D341Med (cell line): ENCODE data around the gene BMAL1.

ENCODE experiments used
- DNase-seq: peaks from one replicate; pipeline ENCODE4 v3.0.0; 2012; ENCODE audit warnings: low spot score

BMAL1 gene

GRCh38 chr11:13316528-13316961 lies 39.0 kb downstream of the BMAL1 start:
- DNase-seq = no peak

- no peak for DNase-seq
Measured at GRCh38 chr11:13317293-13318080, 39.9 kb downstream of the BMAL1 start.

GRCh38 chr11:13318498-13319295 lies 41.1 kb downstream of the BMAL1 start:
- DNase-seq = no peak

DNA sequence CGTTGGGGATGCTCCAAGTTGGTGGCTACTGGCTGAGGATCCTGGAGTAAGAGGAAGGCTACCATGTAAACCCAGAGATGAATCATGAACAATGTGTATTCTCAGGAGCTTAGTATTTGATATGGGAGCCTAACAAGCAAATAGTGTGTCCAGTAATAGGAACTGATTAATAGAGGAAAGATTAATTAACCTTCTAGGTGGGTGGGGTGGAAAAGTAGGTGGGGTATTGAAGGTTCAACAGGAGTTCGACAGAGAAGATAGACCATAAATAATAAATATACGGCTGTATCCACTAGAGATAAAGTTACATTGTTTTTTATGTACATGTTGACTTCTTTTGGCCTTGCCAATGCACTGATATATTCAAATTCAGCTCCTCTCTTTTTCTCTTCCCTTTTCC lies 43.1 kb downstream of the BMAL1 start:
- DNase-seq = no peak

DNA sequence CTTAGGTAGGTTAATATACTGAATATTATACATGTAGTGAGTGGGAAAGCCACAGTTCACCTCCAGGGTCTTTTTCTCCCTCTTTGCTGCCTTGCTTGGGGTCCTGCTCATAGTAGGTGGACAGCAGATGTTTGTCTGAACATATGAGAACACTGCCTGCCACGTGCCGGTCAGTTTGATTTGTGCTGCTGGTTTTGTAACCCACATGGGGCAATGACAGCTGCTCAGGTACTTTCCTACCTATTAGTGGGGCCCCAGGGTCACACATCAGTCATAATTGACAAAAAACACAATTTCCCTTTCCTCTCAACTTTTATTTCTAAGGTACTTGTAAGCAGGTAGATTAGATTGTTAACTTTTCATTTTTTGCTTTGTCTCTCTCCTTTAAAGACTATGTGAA lies 43.8 kb downstream of the BMAL1 start:
- no peak for DNase-seq

DNA sequence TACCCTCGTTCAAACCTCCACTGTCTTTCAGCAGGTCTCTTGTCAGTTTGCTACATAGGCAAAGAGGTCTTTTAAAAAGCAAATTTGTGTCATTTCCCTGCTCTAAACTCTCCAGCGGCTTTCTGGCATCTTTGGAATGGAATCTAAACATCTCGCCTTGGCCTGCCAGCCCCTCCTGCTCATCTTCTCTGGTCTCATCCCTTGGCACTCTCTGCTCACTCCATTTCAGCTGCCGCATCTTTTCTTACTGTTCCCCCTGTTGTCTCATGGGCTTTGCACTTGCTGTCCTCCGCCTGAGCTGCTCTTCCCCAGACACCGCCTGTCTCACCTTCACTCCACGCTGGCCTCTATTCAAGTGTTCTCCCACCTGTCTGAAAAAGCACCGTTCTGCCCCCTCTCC lies 46.6 kb downstream of the BMAL1 start:
- no peak for DNase-seq

GRCh38 chr11:13324709-13325108 lies 47.1 kb downstream of the BMAL1 start:
- no peak for DNase-seq

GRCh38 chr11:13327421-13327820 lies 49.8 kb downstream of the BMAL1 start:
- no peak for DNase-seq

- no peak for DNase-seq
Measured at GRCh38 chr11:13328286-13328685, 50.7 kb downstream of the BMAL1 start.

- DNase-seq = peak; percentile 54
Measured at GRCh38 chr11:13329670-13330356, 52.2 kb downstream of the BMAL1 start.

- no peak for DNase-seq
Measured at GRCh38 chr11:13332124-13332523, 54.5 kb downstream of the BMAL1 start.

DNA sequence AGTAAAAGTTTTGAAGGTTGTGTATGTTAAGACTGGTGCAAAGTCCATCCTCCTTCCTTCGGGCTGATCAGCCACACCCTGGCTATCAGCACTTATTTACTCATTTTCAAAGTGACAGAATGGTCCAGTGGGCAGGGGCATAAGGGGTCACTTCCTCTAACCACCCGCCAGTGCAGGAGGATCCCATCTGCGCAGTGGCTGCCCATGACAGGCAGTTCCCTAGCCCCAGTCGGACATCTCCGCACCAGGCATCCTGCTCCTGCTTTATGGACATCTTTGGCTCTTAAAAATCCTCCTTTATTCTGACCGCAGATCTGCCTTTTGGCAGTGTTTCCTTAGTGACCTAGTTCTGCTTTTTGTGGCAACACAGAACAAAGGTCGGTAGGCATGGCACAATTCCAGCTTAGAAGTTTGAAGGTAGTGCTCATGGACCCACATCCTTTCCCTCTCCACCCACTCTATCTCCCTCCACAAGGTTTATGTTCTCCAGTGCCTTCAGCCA lies 55.9 kb downstream of the BMAL1 start:
- DNase-seq = no peak

DNA sequence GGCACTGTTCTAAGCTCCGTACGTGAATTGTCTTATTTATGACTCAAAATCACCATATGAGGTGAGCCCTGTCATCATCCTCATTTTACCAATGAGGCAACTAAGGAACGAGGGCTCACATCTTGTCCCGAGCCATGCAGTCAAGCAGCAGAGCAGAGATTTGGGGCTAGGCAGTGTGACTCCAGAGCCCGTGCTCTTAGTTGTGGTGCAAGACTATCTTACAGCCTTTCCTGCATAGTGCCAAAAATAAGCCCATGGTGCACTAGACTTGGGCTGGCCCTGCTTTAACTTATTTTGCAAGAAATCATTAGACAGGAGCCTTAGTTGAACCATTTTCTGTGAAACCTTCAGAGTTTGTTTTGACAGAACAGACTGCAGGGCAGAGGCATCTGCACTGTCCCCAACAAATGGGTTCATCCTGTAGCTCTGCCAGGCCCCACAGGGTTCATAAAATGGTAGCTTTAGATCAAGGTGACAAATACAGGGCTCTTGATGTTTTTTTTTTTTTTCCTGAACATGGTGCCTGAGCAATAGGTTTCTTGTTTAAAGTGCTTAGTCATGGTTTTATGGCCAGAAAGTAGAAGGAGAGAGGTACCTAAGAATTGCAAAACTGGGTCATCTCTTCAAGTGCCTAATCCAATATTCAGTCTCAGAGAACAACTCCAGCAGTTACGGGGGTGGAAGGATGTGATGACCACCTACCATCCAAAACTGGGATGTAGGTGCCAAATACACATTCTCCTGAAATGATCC lies 56.6 kb downstream of the BMAL1 start:
- DNase-seq = no peak

- peak; percentile 68 for DNase-seq
Measured at GRCh38 chr11:13335319-13335718, 57.7 kb downstream of the BMAL1 start.

- no peak for DNase-seq
Measured at GRCh38 chr11:13336246-13336878, 58.8 kb downstream of the BMAL1 start.

- no peak for DNase-seq
Measured at GRCh38 chr11:13338019-13338426, 60.4 kb downstream of the BMAL1 start.

GRCh38 chr11:13338427-13339069 lies 61.0 kb downstream of the BMAL1 start:
- DNase-seq = no peak

- no peak for DNase-seq
Measured at GRCh38 chr11:13339195-13340153, 61.9 kb downstream of the BMAL1 start.

GRCh38 chr11:13341026-13341425 lies 63.4 kb downstream of the BMAL1 start:
- no peak for DNase-seq

DNA sequence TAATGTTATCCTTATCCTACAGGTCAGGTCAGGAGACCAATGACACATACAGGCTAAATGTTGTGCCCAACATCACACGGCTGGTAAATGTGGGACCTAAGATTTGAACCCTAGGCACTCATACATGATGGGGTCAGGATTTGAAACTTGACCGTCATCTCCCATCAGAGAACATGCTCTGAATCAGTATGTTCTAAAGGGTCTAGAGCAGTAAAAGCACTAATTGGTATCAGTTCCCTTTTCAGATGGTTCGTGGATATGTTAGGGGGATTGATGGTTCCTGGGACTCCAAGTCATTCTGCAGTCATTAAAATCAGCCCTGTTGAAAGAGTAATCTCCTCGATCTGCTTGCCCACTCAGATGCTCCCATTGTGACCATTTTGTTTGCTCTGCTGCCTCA lies 65.5 kb downstream of the BMAL1 start:
- no peak for DNase-seq
